Gastrocnemius medialis (tissue), 4 donors: ENCODE data around the gene AACS. TPM values are rescaled to one million over a fixed set of nuclear protein-coding genes. Genes with fewer than 3 reads are reported as not detected.

Experiments used
- ATAC-seq, 2 donors: fragments of 150-250 bp; one replicate each; pipeline ENCODE4 v1.9.1; 2016
- DNase-seq, 2 donors: peaks; one replicate each; pipeline ENCODE4 v3.0.0-alpha.2; 2019
- H3K27ac ChIP-seq, 4 donors: fragments of 200-600 bp; sonication (generic); 1 replicate in 1 of 4; 2 replicates in 3 of 4; pipeline ENCODE4 v1.5.1; 2016 to 2018; ENCODE audit warnings: mild to moderate bottlenecking in 2 of 4, moderate library complexity in 1 of 4
- H3K27me3 ChIP-seq, 3 donors: fragments of 200-600 bp; sonication (generic) in 2 of 3; 1 replicate in 1 of 3; 2 replicates in 2 of 3; pipeline versions ENCODE4 v1.5.1 to v1.6.0; 2016 to 2019; ENCODE audit warnings: mild to moderate bottlenecking in 1 of 3, moderate library complexity in 1 of 3
- H3K36me3 ChIP-seq, 2 donors: fragments of 200-600 bp; sonication (generic) in 1 of 2; one replicate each; pipeline ENCODE4 v1.5.1; 2017 to 2018
- H3K4me1 ChIP-seq, 2 donors: fragments of 200-600 bp; sonication (generic) in 1 of 2; one replicate each; pipeline ENCODE4 v1.5.1; 2016 to 2017; ENCODE audit warnings: mild to moderate bottlenecking in 2 of 2
- H3K4me3 ChIP-seq, 4 donors: fragments of 200-600 bp; sonication (generic) in 3 of 4; 1 replicate in 1 of 4; 2 replicates in 3 of 4; pipeline ENCODE4 v1.5.1; 2016 to 2019; ENCODE audit warnings: mild to moderate bottlenecking in 2 of 4
- H3K9me3 ChIP-seq, 3 donors: fragments of 200-600 bp; sonication (generic) in 2 of 3; 1 replicate in 1 of 3; 2 replicates in 2 of 3; pipeline ENCODE4 v1.5.1; 2016 to 2019
- CTCF ChIP-seq, 5 experiments: fragments of 450-650 bp in 3 of 5; fragments of 200-600 bp in 2 of 5; sonication (generic) in 2 of 5; IDR thresholded peaks in 4 of 5; conservative IDR thresholded peaks in 1 of 5; 1 replicate in 4 of 5; 2 replicates in 1 of 5; pipeline ENCODE4 v1.5.1; 2016 to 2019; ENCODE audit warnings: antibody characterized with exemption in 5 of 5, mild to moderate bottlenecking in 3 of 5, moderate library complexity in 3 of 5
- POLR2A ChIP-seq, 2 donors: fragments of 450-650 bp; IDR thresholded peaks; one replicate each; pipeline ENCODE4 v1.6.1; 2017; ENCODE audit warnings: antibody characterized with exemption in 2 of 2, mild to moderate bottlenecking in 2 of 2, moderate library complexity in 2 of 2
- in situ Hi-C, 4 donors: fragments of 200-750 bp; cut with MboI; loops; one replicate each; pipeline versions ENCODE4 v1.15.0 to v1.8.0; 2017; ENCODE audit warnings: low sequenced_read_pairs in 4 of 4
- intact Hi-C: fragments of 100-400 bp; cut with DNase I; formaldehyde crosslinking; loops from one replicate; pipeline ENCODE4 v1.15.1; 2023; ENCODE audit warnings: low total_unique reads
- total RNA-seq, 4 donors: library from RNA; depleted of rRNA; stranded (reverse); fragments of >200 nt; gene quantifications; one replicate each; pipeline versions ENCODE4 v1.1.0 to v1.2.3, GENCODE V29; 2016

The AACS gene
- total RNA-seq, 4 donors from 2014 or later: 6.0 to 11.8 (median 8.8) TPM

GRCh38 chr12:125076103-125076502 lies 10.9 kb downstream of the AACS start:
- Histone ChIP-seq H3K36me3 (peaks cover 0 to 9% of the 10 kb centered on the region in 2 donors), H3K4me3 (no peak overlapping the region), H3K9me3 (no peaks in the 10 kb centered on the region), H3K27ac (no peak overlapping the region), H3K27me3 (no peaks in the 10 kb centered on the region), H3K4me1 (no peaks in the 10 kb centered on the region)
- in situ Hi-C loops: no loop called here
- no peak for TF ChIP-seq CTCF (IDR thresholded peaks at IDR 0.05 in 4 of 5, conservative IDR thresholded peaks at IDR 0.05 in 1 of 5)
- DNase-seq: no peak
- intact Hi-C loops: no loop called here
- no peak for ATAC-seq

DNA sequence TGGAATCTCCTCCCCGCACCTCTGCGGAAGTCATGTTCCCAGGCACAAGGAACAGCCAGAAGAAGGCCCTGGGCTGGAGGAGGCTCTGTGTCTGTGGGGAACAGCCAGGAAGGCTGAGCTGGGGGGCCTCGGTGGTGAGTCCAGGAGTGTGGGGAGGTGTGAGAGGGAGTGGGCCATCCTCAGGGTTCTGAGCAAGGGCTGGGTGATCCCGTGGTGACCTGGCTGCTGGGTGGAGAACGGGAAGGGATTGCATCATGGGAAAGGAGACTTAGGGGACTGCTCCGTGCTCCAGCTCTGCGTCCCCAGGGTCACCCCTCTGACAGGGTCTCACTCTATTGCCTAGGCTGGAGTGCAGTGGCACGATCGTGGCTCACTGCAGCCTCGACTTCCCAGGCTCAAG lies 13.8 kb downstream of the AACS start:
- no peak for ATAC-seq
- H3K27ac ChIP-seq: no peak overlapping the region

DNA sequence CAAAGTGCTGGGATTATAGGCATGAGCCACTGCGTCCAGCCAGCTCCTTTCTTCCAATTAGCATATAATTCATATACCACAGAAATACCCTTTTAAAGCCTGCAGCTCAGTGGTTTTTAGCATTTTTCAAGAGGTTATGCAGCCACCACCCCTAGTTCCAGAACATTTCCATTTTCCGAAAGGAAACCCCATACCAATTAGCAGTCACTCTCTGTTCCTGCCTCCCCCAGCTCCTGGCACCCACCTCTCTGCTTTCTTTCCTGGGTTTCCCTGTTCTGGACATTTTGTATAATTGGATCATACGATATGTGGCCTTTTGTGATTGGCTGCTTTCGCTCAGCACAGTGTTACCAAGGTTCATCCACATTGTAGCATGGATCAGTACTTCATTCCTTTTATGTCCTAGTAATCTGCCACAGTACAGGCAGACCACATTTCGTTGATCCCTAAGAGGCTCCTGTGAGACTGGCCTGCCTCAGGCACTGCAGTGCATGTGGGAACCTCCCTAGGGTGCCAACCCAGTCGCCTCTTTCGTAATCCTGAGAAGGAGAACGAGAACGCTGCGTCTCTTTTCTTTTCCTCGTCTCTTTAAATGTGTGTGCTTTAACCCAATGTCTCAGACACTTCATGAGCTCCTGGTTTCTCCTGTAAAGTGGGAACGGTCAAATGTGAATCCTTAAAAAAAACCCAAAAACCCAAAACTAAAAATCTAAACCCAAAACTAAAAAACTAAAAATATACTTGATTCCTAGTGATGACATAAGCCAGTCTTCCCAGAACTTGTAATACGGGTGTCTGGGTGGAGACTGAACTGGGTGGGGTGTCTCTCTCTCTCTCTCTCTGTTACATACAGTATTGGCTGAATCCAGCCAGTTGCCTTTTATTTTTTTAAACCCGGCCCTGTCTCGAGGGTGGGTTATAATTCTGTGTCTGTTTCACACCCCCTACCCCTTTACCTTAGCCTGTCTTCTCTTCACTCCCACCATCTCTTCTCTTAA lies 14.7 kb downstream of the AACS start:
- peak; percentile 69 to 71 for ATAC-seq
- Histone ChIP-seq H3K27ac (peak overlapping the region; percentile 3 to 42 (median 14)), H3K4me1 (peaks cover 0 to 5% of the 10 kb centered on the region in 2 donors), H3K36me3 (peaks cover 0 to 11% of the 10 kb centered on the region in 2 donors), H3K9me3 (no peaks in the 10 kb centered on the region), H3K4me3 (no peak overlapping the region), H3K27me3 (no peaks in the 10 kb centered on the region)
- intact Hi-C loops (no loop called here), in situ Hi-C loops (no loop called here)
- peak; percentile 19 to 56 for DNase-seq
- no peak for TF ChIP-seq CTCF (IDR thresholded peaks at IDR 0.05 in 4 of 5, conservative IDR thresholded peaks at IDR 0.05 in 1 of 5)
- TF ChIP-seq POLR2A (IDR thresholded peaks at IDR 0.05): no peak

More for the DNA sequence above, 13.8 kb downstream of the AACS start:
- no peaks in the 10 kb centered on the region for H3K27me3 ChIP-seq
- H3K4me3 ChIP-seq: no peak overlapping the region
- peaks cover 0 to 9% of the 10 kb centered on the region in 2 donors for H3K36me3 ChIP-seq
- in situ Hi-C loops: no loop called here
- DNase-seq: no peak
- no peaks in the 10 kb centered on the region for H3K9me3 ChIP-seq
- intact Hi-C loops: no loop called here
- TF ChIP-seq POLR2A (IDR thresholded peaks at IDR 0.05) (no peak), CTCF (IDR thresholded peaks at IDR 0.05 in 4 of 5, conservative IDR thresholded peaks at IDR 0.05 in 1 of 5) (no peak)
- peaks cover 0 to 5% of the 10 kb centered on the region in 2 donors for H3K4me1 ChIP-seq

DNA sequence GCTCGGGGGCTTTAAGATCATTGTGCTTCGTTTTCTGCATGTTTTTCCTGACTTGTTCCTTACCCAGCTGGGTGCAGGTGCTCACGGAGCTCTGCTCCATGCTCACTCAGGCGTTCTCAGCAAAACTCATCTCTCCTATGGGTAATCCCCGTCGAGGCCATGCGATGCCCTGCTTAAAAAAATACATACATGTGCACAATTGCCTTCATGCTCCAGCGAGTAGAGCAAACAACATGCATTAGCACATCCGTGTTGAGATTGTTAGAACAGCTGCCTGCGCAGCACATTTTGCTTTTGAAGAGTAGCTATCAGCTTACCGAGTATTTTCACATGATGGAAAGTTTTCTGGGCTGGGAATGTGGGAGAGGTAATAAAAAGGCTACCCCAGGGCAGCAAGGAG lies 16.2 kb downstream of the AACS start:
- no peaks in the 10 kb centered on the region for H3K27me3 ChIP-seq
- H3K4me3 ChIP-seq: no peak overlapping the region
- intact Hi-C loops: no loop called here
- H3K9me3 ChIP-seq: no peaks in the 10 kb centered on the region
- H3K4me1 ChIP-seq: peaks cover 0 to 5% of the 10 kb centered on the region in 2 donors
- no peak for DNase-seq
- peaks cover 0 to 16% of the 10 kb centered on the region in 2 donors for H3K36me3 ChIP-seq
- no peak for TF ChIP-seq POLR2A (IDR thresholded peaks at IDR 0.05)
- no peak for TF ChIP-seq CTCF (IDR thresholded peaks at IDR 0.05 in 4 of 5, conservative IDR thresholded peaks at IDR 0.05 in 1 of 5)
- peak in 1 of 2 donors; percentile 57 for ATAC-seq
- in situ Hi-C loops: no loop called here
- peak overlapping the region in 1 of 4 donors; percentile 7 for H3K27ac ChIP-seq
